OCI-LY3 (cell line): ENCODE data around the gene LY6G6F.

Experiments used
- H2AFZ ChIP-seq: fragments of 200-600, 300-600 bp; shearing (Covaris generic); 2 replicates; pipeline ENCODE4 v1.6.0; 2014; ENCODE audit warnings: antibody characterized with exemption, low read depth, low read length
- H3K27ac ChIP-seq: fragments of 200-600, 300-600 bp; sonication (generic); 2 replicates; pipeline ENCODE4 v1.5.1; 2014; ENCODE audit warnings: mild to moderate bottlenecking, low read length, moderate library complexity, mixed read lengths
- H3K27me3 ChIP-seq: fragments of 200-600, 300-600 bp; sonication (generic); 2 replicates; pipeline ENCODE4 v1.6.1; 2014; ENCODE audit warnings: low read depth, low read length, mixed read lengths
- H3K36me3 ChIP-seq: fragments of 200-600, 300-600 bp; sonication (generic); replicated peaks from 2 replicates; pipeline ENCODE3; 2014; ENCODE audit warnings: low read depth, low read length, mixed read lengths
- H3K4me1 ChIP-seq: fragments of 300-600, 200-600 bp; sonication (generic); 2 replicates; pipeline ENCODE4 v1.6.1; 2014; ENCODE audit warnings: low read length, mixed read lengths
- H3K4me2 ChIP-seq: fragments of 200-600, 300-600 bp; sonication (generic); 2 replicates; pipeline ENCODE4 v1.6.1; 2014; ENCODE audit warnings: low read length, mixed read lengths
- H3K4me3 ChIP-seq: fragments of 300-600, 200-600 bp; sonication (generic); 2 replicates; pipeline ENCODE4 v1.5.1; 2014; ENCODE audit warnings: antibody characterized with exemption, mild to moderate bottlenecking, low read length, moderate library complexity
- H3K79me2 ChIP-seq: fragments of 300-600, 200-600 bp; shearing (Covaris generic); 2 replicates; pipeline ENCODE4 v1.6.1; 2014; ENCODE audit warnings: mild to moderate bottlenecking, low read length, mixed read lengths
- H3K9ac ChIP-seq: fragments of 300-600, 200-600 bp; shearing (Covaris generic); 2 replicates; pipeline ENCODE4 v1.6.0; 2014; ENCODE audit warnings: mild to moderate bottlenecking, low read length, moderate library complexity
- H3K9me3 ChIP-seq: fragments of 200-600, 300-600 bp; shearing (Covaris generic); 2 replicates; pipeline ENCODE4 v1.6.1; 2014; ENCODE audit warnings: low read length, mixed read lengths; ENCODE audit not compliant: insufficient read depth
- H4K20me1 ChIP-seq: fragments of 200-600, 300-600 bp; sonication (generic); 2 replicates; pipeline ENCODE4 v1.6.1; 2016; ENCODE audit warnings: low read length, mixed read lengths; ENCODE audit not compliant: insufficient read depth
- EZH2phosphoT487 ChIP-seq: fragments of 200-600 bp; shearing (Covaris generic); IDR thresholded peaks from 2 replicates; pipeline ENCODE4 v1.6.1; 2018; ENCODE audit warnings: antibody characterized with exemption, mixed run types, low read depth
- TF ChIP-seq, protein P1 (sequence below): fragments of 200-600, 300-600 bp; sonication (generic); IDR thresholded peaks from 2 replicates; pipeline ENCODE4 v1.5.1; 2014; ENCODE audit warnings: antibody characterized with exemption, low read length, low read depth

LY6G6F gene

DNA sequence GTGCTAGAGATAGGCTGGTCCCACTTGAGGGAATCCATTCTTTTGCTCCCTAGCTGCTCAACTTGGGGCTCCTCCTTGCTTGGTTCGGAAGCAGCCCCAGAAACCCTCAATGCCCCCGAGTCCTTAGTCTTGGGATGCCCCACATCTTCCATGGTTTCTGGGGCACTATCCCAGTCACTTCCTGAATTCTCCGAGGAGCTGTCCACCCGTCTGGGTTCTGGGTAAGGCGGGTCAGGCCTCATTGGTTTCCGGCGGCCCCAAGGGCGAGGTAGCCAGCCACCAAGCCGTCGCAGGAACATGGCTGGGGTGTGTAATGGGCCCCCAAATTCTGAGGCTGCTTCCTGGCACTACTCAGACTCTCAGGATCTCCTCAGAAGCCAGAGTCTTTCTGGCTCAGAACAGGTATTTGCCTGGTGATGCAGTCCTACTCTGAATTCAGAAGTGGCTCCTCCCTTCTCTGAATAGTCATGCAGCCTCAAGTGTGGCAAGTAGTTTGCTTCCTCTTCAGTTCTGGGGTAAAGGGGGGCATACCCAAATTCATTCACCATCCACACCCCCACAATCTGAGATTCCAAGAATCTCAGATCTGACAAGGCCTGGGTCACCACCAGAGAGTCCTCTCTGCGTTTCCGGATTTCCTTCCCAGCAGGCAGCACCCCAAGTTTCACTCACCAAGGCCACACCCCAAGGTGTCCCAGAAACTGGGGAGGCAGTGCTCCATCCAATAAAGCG, 46.9 kb upstream of the LY6G6F start:
- H3K4me3 ChIP-seq = peak overlapping the region; percentile 100
- no peak overlapping the region for H2AFZ ChIP-seq
- H3K27me3 ChIP-seq = no peaks in the 10 kb centered on the region
- peak overlapping the region; percentile 99 for H3K9ac ChIP-seq
- TF ChIP-seq, protein P1, sequence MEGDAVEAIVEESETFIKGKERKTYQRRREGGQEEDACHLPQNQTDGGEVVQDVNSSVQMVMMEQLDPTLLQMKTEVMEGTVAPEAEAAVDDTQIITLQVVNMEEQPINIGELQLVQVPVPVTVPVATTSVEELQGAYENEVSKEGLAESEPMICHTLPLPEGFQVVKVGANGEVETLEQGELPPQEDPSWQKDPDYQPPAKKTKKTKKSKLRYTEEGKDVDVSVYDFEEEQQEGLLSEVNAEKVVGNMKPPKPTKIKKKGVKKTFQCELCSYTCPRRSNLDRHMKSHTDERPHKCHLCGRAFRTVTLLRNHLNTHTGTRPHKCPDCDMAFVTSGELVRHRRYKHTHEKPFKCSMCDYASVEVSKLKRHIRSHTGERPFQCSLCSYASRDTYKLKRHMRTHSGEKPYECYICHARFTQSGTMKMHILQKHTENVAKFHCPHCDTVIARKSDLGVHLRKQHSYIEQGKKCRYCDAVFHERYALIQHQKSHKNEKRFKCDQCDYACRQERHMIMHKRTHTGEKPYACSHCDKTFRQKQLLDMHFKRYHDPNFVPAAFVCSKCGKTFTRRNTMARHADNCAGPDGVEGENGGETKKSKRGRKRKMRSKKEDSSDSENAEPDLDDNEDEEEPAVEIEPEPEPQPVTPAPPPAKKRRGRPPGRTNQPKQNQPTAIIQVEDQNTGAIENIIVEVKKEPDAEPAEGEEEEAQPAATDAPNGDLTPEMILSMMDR = no peak
- TF ChIP-seq EZH2phosphoT487 = no peak
- H3K36me3 ChIP-seq = peaks cover 17% of the 10 kb centered on the region
- peak overlapping the region; percentile 71 for H3K27ac ChIP-seq
- H3K4me2 ChIP-seq = peak overlapping the region; percentile 100
- no peaks in the 10 kb centered on the region for H3K9me3 ChIP-seq
- H3K4me1 ChIP-seq = peaks cover 33% of the 10 kb centered on the region
- H3K79me2 ChIP-seq = peaks cover 34% of the 10 kb centered on the region
- H4K20me1 ChIP-seq = no peaks in the 10 kb centered on the region

DNA sequence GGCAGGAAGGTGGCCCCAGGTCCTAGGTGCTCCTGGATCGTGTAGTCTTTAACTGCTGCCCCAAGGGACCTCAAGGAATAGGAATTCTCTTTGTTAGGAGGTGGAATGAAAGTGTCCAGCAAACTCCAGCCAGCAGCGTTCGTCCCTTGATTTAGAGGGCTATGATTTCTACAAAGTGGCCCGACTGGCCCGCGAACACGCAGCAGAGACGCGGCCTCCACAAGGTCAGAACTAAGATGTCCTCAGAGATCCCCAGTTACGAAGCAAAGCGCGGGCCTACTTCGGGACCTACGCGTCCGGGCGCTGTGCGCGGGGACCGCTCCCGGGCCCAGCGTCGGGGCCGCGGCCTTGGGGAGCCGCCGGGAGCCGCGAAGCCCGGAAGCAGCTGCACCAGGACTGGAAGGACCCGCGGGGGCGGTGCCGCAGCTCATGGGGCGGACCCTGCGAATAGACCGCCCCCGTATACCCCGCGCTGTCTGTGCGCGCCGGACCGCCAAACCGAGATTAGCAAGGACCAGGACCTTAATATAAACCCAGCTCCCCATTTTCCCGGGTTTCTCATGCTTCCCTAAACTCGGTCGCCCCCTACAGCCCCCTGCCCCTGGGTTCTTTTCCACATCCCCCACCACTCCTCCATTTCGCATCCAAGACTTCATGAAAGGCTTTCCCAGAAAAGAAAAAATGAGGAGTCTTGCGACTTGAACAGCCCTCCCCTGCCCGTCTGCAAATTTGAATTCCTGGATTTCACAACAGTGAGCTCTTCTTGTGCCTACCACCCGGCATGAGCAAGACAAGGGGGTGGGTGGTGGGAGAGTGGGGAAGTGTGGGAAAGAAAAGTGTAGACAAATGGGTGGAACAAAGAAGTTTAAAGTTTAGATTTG, 46.0 kb upstream of the LY6G6F start, which contains the start of gene C6orf47:
C6orf47 (minus strand) TSS at position 398 of the 881 bp plus-strand sequence. CDS start 831 bp downstream, outside the sequence.
- Histone ChIP-seq H3K4me1 (peaks cover 33% of the 10 kb centered on the region), H2AFZ (no peak within 1 kb of the TSS), H3K4me3 (peak within 1 kb of the TSS; percentile 100), H3K27me3 (no peaks in the 10 kb centered on the region), H3K27ac (peak within 1 kb of the TSS; percentile 71), H3K36me3 (peaks cover 17% of the 10 kb centered on the region), H3K79me2 (peaks cover 39% of the 10 kb centered on the region), H4K20me1 (no peaks in the 10 kb centered on the region), H3K9me3 (peaks cover 3% of the 10 kb centered on the region; the same call in 1 of the 2 replicates), H3K4me2 (peak within 1 kb of the TSS; percentile 100), H3K9ac (peak within 1 kb of the TSS; percentile 99)
- no peak for TF ChIP-seq EZH2phosphoT487
- TF ChIP-seq, protein P1 = no peak

DNA sequence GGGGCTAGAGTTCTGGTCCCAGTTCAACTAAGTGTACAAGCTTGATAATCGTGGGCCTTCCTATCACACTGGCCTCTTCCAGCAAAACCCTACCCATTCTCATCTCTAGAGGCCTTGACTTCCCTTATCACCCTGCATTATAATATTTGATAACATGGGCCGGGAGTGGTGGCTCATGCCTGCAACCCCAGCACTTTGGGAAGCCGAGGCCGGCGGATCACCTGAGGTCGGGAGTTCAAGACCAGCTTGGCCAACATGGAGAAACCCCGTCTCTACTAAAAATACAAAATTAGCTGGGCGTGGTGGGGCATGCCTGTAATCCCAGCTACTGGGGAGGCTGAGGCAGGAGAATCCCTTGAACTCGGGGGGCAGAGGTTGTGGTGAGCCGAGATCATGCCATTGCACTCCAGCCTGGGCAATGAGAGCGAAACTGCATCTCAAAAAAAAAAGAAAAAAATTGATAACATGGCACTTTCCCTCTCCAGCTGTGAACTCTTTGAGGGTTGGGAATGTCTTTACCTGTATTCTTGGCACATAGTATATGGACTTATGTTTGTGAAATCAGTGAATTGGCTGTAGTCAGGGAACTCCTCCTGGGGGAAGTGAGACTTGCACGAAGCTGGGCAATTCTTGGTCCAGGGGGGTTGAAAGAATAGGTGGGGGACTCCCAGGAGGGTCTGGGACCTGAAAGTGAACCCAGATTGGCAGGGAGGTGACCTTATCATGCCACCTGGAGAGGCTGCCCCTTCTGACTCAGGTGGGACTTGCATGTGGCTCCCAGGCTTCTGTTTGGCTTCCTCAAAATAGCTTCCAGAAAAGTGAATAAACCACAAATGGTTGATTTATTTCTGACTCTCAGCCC, 45.2 kb upstream of the LY6G6F start:
- Histone ChIP-seq H3K27me3 (no peaks in the 10 kb centered on the region), H3K4me1 (peaks cover 33% of the 10 kb centered on the region), H4K20me1 (no peaks in the 10 kb centered on the region), H3K4me2 (peak overlapping the region; percentile 100), H2AFZ (no peak overlapping the region), H3K9me3 (peaks cover 3% of the 10 kb centered on the region; the same call in 1 of the 2 replicates), H3K36me3 (peaks cover 17% of the 10 kb centered on the region), H3K79me2 (peaks cover 45% of the 10 kb centered on the region), H3K27ac (peak overlapping the region; percentile 48), H3K4me3 (peak overlapping the region; percentile 100), H3K9ac (peak overlapping the region; percentile 99)
- TF ChIP-seq, protein P1 = no peak
- TF ChIP-seq EZH2phosphoT487 = no peak
